Measurements from ENCODE around the gene MAPK8.

The MAPK8 gene

DNA sequence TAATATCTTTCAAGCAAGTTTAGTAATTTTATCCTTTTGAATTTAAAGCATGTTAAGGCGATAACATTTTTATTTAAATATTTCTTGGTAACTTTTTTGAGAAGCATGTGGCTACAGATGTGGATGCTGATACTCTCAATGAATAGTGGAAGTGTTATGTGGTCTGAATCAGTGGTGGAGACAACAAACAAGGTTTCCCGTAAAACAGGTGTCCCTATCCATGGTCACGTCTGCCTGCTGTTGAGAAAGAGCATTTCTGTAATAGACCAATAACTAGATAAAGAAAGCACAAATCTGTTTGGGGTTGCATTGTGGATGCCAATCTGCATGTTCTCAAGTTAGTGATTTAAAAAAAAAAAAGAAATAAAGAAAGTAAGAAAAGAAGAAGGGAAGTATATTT lies 13.9 kb upstream of the MAPK8 start:
- DNase-seq, result no peak

DNA sequence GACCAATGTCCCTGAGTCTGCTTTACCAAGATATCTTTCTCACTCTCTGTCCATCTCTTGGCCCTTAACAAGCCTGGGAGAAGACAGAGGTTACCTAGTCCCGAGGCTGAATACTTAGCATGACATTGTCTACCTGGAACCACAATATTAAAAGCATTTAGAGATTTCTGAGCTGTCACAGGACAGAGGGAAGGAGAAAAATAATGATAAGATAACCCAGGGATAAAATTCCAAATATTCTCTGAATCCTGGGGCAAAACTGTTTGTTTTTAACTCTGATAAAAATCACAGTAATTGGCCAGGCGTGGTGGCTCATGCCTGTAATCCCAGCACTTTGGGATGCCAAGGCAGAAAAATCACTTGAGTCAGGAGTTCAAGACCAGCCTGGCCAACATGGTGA lies 12.0 kb upstream of the MAPK8 start:
- DNase-seq, result no peak

DNA sequence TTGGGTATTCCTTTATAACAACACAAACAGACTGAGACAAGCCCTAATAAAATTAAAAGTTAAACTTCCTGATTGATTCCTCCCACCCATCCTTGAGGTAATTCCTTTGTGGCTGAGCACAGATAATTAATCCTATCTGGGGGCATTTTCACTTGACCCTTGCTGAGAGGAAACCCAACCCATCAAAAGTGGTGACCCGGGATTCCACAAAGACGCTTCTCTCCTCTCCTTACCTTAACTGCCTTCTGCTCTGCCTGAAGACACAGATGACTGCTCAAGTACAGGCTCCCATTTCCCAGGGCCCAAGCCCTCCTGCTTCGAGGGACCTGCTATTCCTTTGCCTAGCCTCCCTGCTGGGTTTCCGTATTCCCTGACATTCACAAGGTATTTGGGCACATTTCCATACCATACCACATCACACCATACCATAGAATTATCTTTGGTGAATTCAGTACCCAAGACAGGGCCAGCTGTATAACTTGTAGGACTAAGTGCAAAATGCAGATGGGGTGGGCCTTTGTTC lies 9.8 kb upstream of the MAPK8 start:
- DNase-seq, result no peak

DNA sequence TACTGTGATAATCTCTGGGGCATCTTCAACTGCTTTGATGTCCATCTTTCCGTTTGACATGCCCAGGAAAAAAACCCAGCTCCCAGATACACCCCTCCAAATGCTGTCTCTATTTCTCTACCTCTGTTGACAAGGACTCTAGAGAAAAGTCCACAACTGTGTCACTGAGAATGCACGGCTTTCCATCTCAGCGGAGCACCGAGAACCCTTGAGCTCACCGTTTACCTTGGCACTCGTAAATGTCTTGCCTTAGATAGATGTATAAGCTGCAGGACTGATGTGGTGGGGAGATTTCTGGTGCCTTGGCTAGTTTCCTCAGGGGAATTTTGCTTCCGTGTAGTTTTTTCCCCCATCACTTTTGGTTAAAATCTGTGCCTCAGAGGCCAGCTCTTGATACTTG lies 7.4 kb upstream of the MAPK8 start:
- DNase-seq, result no peak

DNA sequence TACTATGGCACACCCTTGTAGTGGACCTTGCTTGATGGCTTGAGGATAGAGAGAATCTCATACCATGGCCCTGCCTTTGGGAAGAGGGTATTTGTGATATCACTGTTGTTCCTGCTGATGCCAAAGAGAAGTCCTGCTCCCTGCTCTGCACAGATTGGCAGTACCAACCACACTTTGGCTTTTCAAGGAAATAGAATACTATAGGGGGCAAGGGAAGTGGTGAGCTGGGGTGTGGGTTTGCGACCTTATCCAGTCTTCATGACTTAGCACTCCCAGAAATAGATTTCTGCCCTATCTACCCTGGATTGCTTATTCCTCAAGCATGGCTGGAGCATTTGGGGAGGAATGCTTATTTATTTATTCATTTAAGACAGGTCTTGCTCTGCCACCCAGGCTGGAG lies 6.8 kb upstream of the MAPK8 start:
- no peak for DNase-seq

DNA sequence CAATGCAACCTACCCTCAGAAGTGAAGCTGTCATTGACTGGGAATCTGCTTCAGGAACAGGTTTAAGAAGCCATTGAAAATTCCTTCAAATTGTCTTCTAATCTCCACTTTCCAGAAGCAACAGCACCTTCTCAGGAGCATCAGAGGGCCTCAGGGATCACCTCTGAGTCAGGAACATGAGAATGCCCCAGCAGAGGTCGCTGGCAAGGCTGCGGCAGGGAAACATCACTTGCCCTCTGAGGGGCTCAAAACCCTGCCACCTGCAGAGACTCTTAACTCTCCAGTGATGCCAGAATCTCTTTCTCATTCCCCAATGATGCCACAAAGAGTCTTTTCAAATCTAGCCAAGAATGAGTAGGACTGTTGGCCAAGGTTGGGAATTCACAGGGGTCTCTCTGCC lies 5.9 kb upstream of the MAPK8 start:
- DNase-seq, result no peak

DNA sequence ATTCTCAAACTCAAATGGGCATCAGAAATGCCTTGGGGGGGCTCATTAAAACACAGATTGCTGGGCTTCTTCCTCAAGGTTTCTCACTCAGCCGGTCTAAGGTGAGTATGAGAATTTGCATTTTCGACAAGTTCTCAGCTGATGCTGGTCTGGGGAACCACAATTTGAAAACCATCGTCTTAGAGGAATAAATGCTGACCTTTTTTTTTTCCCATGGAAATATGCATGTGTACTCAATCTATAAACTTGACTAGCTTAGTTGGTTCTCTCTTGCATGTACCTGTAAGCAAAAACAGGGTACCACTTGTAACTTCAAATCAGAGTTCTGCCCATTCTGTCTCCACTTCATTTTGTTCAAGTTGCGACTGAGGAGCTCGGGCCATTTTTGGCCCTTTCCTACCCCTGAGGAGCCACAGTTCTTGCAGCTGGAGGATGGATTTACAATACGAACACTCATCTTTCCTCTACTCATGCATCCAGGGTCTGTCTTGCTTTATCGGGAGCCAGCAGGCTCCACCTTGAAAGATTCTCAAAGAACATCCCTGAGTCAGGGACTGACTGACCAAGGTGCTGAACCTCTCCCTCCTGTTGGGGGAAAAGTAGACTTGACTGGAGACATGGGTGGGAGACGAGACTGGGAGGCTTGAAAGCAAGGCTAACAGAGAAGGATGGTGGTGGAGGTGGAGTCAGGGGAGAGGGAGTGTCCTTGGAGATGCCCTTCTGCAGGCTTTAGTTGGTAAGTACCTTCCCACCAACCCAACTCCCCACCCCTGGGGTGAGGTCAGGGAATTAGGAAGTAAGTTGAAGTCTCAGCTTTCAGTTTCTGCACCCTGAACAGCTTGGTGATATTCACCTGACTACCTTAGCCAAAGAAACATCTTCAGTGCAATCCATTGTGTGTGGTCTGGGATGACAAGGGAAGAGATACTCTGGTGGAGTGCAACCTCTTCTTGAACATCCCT lies 3.7 kb upstream of the MAPK8 start:
- no peak for DNase-seq

DNA sequence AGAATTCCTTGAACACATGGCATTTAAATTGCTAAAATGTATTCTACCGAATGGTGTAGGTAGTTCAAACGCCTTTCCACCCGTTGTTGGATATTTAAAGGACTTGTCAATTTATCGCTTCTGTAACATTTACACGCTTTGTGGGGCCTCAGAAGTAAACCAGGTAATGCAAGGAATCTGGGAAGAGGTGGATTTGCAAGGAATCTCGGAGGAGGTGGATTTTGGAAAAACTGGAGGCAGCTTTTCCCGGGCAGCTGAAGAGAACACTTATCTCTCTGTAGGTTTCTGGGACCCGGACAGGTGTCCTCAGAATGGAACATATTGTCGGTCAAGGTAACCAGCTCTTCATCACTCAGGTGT lies 592 bp upstream of the MAPK8 start:
- DNase-seq, result no peak

DNA sequence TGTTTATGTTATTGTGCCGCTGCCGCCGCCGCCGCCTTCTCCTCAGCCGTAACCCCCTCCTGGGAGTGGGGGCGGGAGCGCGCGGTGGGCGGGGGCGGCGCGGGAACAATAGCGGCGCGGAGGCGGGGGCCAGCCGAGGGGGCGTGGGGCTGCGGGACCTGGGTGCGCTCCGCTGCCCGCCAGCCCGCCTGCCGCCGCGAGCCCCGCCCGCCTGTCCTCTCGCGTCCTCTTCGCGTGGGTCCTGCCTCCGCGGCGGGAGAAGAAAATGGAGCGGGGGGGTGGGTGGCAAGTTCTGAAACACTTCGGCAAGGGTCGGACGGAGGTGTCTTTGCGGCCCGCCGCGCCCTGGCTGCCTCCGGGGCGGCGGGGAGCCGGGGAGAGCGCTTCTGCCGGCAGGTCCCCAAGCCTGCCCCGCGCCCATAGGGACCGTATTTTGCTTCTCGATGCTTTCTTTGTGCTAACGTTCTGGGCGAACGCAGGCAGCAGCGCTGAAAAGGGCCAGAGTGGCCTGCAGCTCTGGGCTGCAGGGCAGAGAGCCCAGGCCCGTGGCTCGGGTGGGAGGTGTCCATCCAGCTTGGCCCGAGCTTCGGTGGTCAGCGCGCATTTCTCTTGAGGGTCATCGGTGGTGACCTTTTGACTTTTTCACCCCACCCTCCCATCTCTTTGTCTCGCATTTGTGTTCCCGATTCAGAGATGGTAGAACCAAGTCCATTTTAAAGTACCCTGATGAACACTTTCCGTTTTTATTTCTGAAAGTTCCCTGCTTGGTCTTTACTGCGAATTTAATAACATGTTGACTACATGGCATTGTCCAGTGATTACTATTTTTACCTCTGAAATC lies 613 bp downstream of the MAPK8 start:
- peak in 1 of 2 experiments; percentile 32 for DNase-seq

DNA sequence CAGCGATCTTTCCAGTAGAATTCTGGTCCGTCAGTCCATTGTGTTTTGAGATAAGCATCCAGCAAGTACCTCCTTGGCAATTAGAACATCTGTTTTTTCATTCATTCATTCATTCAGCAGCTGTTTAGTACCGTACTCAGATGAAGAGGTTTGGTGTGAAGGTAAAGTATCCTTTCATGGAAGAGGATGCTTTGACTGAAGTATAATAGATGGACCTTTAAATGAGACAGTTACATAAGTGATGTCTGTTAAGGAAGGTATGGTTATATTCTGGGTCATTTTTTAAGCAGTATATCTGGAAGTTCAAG lies 1.2 kb downstream of the MAPK8 start:
- no peak for DNase-seq

DNA sequence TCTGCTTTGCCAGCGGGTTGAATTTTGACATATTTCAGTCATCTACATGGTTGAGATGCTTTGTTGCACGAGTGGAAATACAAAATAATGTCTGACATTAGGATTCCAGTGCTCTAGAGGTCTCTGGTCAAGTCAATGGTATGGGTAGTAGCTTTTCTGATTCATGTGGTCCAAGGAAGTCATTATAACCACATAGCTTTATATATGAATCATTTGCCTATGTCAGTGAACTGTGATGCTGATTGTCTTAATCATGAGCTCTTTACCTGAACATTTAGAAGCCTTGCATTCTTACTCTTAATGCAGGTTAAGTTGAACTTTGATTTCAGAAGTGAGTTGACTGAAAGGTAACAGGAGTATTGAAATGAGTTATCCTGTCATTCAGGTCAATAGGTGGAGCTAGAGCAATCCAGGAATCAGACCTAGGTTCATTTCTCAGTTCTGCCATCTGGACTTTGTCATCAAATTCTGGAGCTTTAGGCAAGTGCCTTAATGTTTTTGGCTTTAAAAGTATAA lies 3.3 kb downstream of the MAPK8 start:
- peak; percentile 33 to 73 for DNase-seq

DNA sequence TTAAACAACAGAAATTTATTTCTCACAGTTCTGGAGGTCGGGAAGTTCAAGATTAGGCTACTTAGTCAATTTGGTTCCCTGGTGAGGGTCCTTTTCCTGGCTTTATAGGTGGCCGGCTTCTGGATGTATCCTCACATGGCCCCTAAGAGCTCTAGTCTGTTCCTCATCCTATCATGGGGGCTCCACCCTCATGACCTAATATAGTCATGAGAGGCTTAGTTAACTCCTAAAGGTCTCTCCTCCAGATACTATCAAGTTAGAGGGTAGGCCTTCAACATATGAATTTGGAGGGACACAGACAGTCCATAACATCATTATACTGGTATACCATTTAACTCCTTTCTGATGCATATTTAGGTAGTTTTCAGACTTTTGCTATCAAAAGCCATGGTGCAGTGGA lies 7.6 kb downstream of the MAPK8 start:
- no peak for DNase-seq

DNA sequence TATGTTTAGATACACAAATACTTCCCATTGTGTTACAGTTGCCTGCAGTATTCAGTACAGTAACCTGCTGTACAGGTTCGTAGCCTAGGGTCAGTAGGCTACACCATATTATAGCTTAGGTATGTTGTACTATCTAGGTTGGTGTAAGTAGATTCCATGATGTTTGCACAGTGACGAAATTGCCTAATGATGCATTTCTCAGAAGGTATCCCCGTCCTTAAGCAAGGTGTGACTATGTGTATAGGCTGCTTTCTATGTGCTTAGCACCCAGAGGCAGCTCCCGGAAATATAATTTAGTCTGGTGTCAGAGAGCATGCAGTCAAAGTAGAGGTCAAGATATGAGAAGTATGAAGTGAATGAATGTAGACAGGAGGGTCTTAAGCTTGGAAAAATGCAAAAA lies 9.8 kb downstream of the MAPK8 start:
- no peak for DNase-seq

DNA sequence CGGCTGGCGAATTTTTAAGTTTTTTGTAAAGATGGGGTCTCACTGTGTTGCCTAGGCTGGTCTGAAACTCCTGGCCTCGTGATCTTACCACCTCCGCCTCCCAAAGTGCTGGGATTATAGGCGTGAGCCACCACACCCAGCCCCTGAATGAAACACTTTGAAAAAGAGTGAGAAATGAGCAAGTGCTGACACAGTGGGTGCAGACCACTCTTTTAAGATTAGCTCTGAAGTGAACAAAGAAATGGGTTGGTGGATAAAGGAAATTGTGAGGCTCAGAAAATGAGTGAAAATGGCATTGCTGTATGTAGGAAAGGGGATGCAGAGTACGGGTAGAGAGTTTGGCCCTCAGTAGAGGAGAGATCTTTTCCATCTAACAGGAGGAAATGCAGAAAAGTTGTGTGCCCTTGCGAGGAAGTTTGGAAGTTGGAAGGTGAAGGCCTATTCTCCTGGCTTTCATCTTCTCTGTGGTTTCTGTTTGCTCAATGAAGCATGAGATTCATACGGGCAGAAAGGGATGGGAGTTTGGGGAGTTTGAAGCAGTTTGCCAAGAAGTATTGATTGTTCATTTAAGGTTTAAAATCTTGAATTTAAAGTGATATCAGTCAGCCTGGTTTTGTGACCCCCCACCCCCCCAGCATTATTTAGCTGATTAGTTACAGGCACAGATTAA lies 11.0 kb downstream of the MAPK8 start:
- DNase-seq, result no peak

DNA sequence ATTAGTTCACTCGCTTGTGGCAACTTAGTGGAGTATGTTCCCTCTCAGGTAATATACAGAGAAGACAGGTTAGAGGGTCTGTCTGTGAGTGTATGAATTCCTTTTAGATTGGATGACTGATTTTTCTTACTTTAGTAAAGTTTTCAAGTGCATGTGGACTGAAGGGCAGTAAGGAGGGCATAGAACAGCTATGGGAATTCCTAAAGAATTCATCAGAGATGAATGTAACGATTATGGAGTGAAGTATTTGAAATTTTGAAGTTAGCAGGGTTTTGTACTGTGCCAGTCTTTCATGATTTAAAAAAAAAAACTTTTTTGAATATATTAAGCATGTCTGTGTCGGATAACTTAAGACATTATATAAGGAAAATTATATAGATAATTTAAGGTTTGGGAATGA lies 15.5 kb downstream of the MAPK8 start:
- no peak for DNase-seq

DNA sequence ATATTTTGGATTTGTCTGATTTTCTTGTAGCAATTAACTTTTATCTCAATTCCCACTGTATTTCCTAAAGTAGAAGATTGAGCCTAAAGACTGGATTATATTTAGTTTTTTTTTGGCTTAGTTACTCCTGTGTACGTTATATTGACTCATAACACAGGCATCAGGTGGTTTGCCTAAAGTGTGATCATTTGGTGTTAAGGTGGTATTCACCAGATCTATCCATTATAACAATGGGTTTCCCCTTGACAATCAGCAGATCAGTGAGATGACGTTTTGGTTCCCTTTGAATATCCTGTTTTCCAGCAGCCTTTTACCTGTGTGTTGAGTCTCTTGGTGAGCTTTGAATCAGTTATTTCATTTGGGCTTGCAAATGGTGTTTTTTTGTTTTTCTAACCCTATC lies 18.1 kb downstream of the MAPK8 start:
- no peak for DNase-seq

DNA sequence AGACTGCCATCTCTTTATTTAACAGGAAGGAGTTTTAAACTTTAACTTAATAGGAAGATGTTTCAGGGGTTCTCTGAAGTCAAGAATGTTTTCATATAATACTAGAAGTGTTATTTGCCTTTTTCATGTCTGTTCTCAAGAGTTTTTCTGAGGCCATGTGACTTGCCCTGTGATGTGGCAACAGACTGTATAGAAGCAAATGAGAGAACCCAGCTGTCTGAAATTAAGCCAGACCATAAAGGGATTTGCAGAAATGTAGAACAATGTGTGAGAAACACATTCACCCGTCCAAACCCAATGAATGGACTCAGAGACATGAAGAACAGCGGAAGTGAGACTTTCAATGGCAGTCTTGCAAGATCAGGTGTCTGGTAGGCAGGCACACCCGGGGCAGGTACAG lies 23.8 kb downstream of the MAPK8 start:
- no peak for DNase-seq

DNA sequence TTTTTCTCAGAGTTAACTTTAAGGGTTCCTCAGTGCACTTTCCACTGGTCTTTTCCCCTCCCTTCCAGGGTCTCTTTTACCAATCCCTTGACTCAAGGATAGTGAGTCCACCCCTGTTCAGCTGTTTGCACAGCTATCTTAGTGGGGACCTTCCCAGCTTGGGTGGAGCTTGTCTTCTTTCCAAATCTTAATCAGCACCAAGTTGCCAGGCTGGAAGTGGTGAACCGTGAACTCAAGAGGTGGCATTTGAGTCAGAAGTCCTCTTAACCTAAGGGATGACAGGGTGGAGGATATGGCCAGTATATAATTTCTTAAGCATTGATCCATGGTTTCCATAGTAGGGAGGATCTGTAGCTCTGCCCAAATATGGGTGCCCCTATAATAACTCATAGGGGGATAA lies 25.0 kb downstream of the MAPK8 start:
- DNase-seq, result no peak

DNA sequence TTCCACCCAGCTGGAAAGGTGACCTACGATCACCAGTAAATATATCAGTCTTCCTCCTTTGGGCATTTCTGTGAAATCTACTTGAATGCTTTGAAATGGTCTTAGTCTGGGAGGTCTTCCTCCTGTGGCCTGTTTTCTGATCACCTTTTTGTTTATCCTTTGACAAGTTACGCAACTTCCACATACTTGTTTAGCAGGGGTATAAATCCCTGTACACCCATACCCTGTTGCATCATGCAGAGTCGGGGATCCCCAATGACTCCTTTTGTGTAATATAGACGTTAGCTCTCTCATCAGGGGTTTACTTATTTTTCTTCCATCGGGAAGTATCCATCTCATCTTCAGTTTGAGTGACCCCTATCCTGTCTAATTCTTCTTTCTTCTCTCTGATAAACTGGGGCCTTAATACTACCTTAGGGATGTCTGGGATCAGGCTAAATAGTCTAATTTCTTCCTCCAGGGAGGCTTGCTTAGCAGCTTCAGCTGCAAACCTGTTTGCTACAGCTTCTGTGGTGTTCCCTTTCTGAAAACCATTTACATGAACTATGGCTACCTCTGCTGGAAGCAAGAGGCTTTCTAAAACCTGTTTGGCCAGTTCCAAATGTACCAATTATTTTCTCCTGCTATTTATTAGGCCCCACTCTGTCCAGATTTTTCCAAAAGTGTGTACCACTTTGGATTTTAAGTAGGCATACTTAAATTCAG lies 25.8 kb downstream of the MAPK8 start:
- DNase-seq, result no peak

DNA sequence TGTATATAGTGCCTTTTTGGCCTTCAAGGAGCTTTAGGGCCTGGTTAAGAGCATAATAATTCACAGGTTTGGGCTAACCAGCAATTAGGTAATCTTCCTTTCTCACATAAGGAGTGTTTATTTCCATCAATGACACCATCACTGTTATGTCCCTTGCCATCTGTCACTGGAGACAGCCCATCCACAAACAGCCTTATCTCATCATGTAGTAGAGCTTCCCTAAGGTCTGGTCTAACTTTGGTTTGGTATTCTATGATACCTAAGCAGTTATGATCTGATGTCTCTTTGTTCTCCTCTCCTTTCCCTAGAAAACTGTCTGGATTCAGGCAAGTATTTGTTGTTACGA lies 26.4 kb downstream of the MAPK8 start:
- DNase-seq, result no peak

DNA sequence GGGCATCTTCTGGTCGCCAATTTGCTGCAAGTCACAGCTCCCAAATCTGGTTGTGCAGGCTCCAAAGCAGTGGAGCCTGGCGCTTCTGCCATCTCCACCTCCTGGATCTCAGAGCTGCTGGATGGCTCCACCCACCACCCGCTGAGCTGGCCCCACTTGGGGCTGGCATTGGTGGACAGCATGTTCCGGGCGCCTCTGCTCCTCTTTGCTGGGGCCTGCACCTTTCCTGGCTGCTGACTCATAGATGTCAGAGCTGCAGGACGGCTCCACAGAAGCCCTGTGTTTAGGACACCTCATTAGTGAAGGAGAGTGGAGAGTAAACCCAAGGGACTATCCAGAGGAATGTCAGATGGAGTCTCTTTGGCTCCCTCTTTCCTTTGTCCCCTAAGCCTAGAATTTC lies 27.4 kb downstream of the MAPK8 start:
- DNase-seq, result no peak

DNA sequence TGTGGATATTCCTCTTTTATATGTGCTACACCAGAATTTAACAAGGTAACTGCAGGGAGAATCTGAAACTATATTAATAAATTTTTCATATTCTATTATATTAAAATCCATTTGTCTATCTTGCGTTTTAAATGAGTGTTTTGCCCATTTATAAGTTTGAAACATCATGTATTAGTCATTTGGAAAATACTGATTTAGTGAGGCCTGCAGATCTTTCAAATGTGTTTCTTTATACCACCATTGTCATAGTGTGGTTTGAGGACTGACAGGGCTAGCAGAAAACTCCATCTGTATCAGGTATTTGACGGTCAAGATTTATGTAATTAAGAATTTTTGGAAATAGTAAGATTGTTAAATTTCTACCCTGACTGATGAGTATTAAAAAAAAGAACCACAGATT lies 29.3 kb downstream of the MAPK8 start:
- DNase-seq, result no peak

Measured in SW 1271 (cell line).